Astrocyte (in vitro differentiated cells and primary cell): Measurements from ENCODE around the gene IGDCC3.

Experiments
- CTCF ChIP-seq: IDR thresholded peaks from 2 replicates; pipeline ENCODE4 v1.5.1; 2011; ENCODE audit warnings: low read depth, mild to moderate bottlenecking, inconsistent platforms, low read length, moderate library complexity; ENCODE audit not compliant: insufficient read depth
- EZH2 ChIP-seq: IDR thresholded peaks from 2 replicates; pipeline ENCODE4 v1.6.1; 2012; ENCODE audit warnings: mild to moderate bottlenecking, low read length, inconsistent platforms; ENCODE audit not compliant: insufficient read depth

GRCh38 chr15:65385870-65386258 lies 8.1 kb upstream of the IGDCC3 start:
- TF ChIP-seq CTCF, result no peak
- TF ChIP-seq EZH2, result no peak
